GM23338 (cell line): ENCODE measurements around the gene LMNTD2. TPM values are rescaled to one million over a fixed set of nuclear protein-coding genes. Genes with fewer than 3 reads are reported as not detected.

Experiments used
- ATAC-seq: fragments of 200-7000 bp; cut with Tn5 transposase; 3 replicates; pipeline ENCODE4 v1.9.1; 2020
- DNase-seq: peaks from one replicate; pipeline ENCODE4 v3.0.0-alpha.2; 2015; ENCODE audit warnings: low spot score
- H2AFZ ChIP-seq: fragments of 200-600 bp; sonication (generic); 2 replicates; pipeline ENCODE4 v1.8.0; 2016; ENCODE audit warnings: antibody characterized with exemption, mild to moderate bottlenecking, moderate library complexity
- H3F3A ChIP-seq: fragments of 200-600 bp; sonication (generic); replicated peaks from 2 replicates; pipeline ENCODE4 v1.8.0; 2017; ENCODE audit warnings: antibody characterized with exemption, mixed run types, low read depth
- H3K27ac ChIP-seq: fragments of 200-600 bp; sonication (generic); 2 replicates; pipeline ENCODE4 v1.6.1; 2016; ENCODE audit warnings: low read depth
- H3K27me3 ChIP-seq: fragments of 200-600 bp; sonication (generic); 2 replicates; pipeline ENCODE4 v1.8.0; 2016; ENCODE audit warnings: mild to moderate bottlenecking, mixed run types, moderate library complexity; ENCODE audit not compliant: insufficient read depth
- H3K36me3 ChIP-seq: fragments of 200-600 bp; sonication (generic); 2 replicates; pipeline ENCODE4 v1.8.0; 2016; ENCODE audit warnings: mild to moderate bottlenecking; ENCODE audit not compliant: insufficient read depth
- H3K4me1 ChIP-seq: fragments of 200-600 bp; sonication (generic); 2 replicates; pipeline ENCODE4 v1.8.0; 2016; ENCODE audit warnings: mild to moderate bottlenecking, moderate library complexity; ENCODE audit not compliant: insufficient read depth
- H3K4me2 ChIP-seq: fragments of 200-600 bp; sonication (generic); 2 replicates; pipeline ENCODE4 v1.7.1; 2017; ENCODE audit warnings: mixed run types
- H3K4me3 ChIP-seq: fragments of 200-600 bp; sonication (generic); 2 replicates; pipeline ENCODE4 v1.6.1; 2016; ENCODE audit warnings: mixed run types
- H3K79me2 ChIP-seq: fragments of 200-600 bp; sonication (generic); replicated peaks from 2 replicates; pipeline ENCODE4 v1.8.0; 2017; ENCODE audit warnings: mild to moderate bottlenecking; ENCODE audit not compliant: insufficient read depth
- H3K9me2 ChIP-seq: fragments of 200-600 bp; sonication (generic); 2 replicates; pipeline ENCODE4 v1.8.0; 2017; ENCODE audit not compliant: insufficient read depth
- H4K20me1 ChIP-seq: fragments of 200-600 bp; sonication (generic); replicated peaks from 2 replicates; pipeline ENCODE4 v1.8.0; 2017; ENCODE audit warnings: mild to moderate bottlenecking; ENCODE audit not compliant: insufficient read depth
- H3K27ac Mint-ChIP-seq: 2 replicates; pipeline ENCODE4 v1.8.0; 2020; ENCODE audit warnings: inconsistent platforms, mild to moderate bottlenecking, moderate library complexity, mixed read lengths
- H3K27me3 Mint-ChIP-seq: 3 replicates; pipeline ENCODE4 v1.8.0; 2022; ENCODE audit warnings: low read depth, mild to moderate bottlenecking, moderate library complexity, mixed read lengths, inconsistent platforms; ENCODE audit not compliant: insufficient read depth, poor library complexity
- H3K36me3 Mint-ChIP-seq: 3 replicates; pipeline ENCODE4 v1.8.0; 2021; ENCODE audit warnings: low read depth, mild to moderate bottlenecking, inconsistent platforms, moderate library complexity, mixed read lengths
- H3K4me1 Mint-ChIP-seq: 3 replicates; pipeline ENCODE4 v1.8.0; 2020; ENCODE audit warnings: mild to moderate bottlenecking, inconsistent platforms, mixed read lengths
- H3K4me3 Mint-ChIP-seq: 3 replicates; pipeline ENCODE4 v1.8.0; 2021; ENCODE audit warnings: moderate library complexity, mild to moderate bottlenecking, inconsistent platforms, mixed read lengths
- H3K9me3 Mint-ChIP-seq: 3 replicates; pipeline ENCODE4 v1.8.0; 2020; ENCODE audit warnings: moderate library complexity, mild to moderate bottlenecking, inconsistent platforms, mixed read lengths
- CREB1 ChIP-seq: fragments of 250-450 bp; sonication (Bioruptor Pico); IDR thresholded peaks from 2 replicates; pipeline ENCODE4 v1.5.0; 2020; ENCODE audit warnings: low read depth, mild to moderate bottlenecking, moderate library complexity
- EZH2 ChIP-seq: fragments of 200-600 bp; sonication (generic); IDR thresholded peaks from one replicate; pipeline ENCODE4 v1.8.0; 2017; ENCODE audit warnings: antibody characterized with exemption, mild to moderate bottlenecking, low read depth; ENCODE audit not compliant: unreplicated experiment
- EZH2phosphoT487 ChIP-seq: fragments of 200-600 bp; sonication (generic); IDR thresholded peaks from one replicate; pipeline ENCODE4 v1.8.1; 2018; ENCODE audit warnings: antibody characterized with exemption; ENCODE audit not compliant: unreplicated experiment
- JUNB ChIP-seq: IDR thresholded peaks from one replicate; pipeline ENCODE4 v1.6.1; 2016; ENCODE audit warnings: antibody characterized with exemption; ENCODE audit not compliant: unreplicated experiment
- NANOG ChIP-seq: IDR thresholded peaks from 2 replicates; pipeline ENCODE4 v1.6.1; 2016; ENCODE audit warnings: antibody characterized with exemption, borderline replicate concordance
- POLR2AphosphoS5 ChIP-seq: IDR thresholded peaks from 2 replicates; pipeline ENCODE4 v1.6.1; 2016; ENCODE audit warnings: antibody characterized with exemption, low read depth
- REST ChIP-seq: IDR thresholded peaks from one replicate; pipeline ENCODE4 v1.6.1; 2018; ENCODE audit warnings: antibody characterized with exemption; ENCODE audit not compliant: unreplicated experiment
- STAT1 ChIP-seq: IDR thresholded peaks from one replicate; pipeline ENCODE4 v1.6.1; 2016; ENCODE audit warnings: antibody characterized with exemption; ENCODE audit not compliant: unreplicated experiment
- ZNF114 ChIP-seq: fragments of 250-450 bp; sonication (Bioruptor Pico); IDR thresholded peaks from 2 replicates; pipeline ENCODE4 v1.5.0; 2020; ENCODE audit warnings: mild to moderate bottlenecking, moderate library complexity
- polyA plus RNA-seq: library from polyadenylated mRNA; unstranded; fragments of >200 nt; fragmentation: Nextera tagmentation; extraction: Ambion mirVana; gene quantifications from 2 replicates; pipeline ENCODE4 v1.2.1, GENCODE V29; 2016
- total RNA-seq: library from RNA; depleted of rRNA; stranded (reverse); fragments of >200 nt; shearing (Covaris generic); gene quantifications from 2 replicates; pipeline ENCODE4 v1.2.3, GENCODE V29; 2014
- TF ChIP-seq, protein P1 (sequence below): IDR thresholded peaks from 2 replicates; pipeline ENCODE4 v1.6.1; 2016; ENCODE audit warnings: antibody characterized with exemption
- TF ChIP-seq, protein P2 (sequence below), 2 experiments: fragments of 200-600 bp in 1 of 2; sonication (generic) in 1 of 2; conservative IDR thresholded peaks; 2 replicates each; pipeline versions ENCODE4 v1.5.1 to v1.6.1; 2016 to 2017; ENCODE audit warnings: antibody characterized with exemption in 2 of 2, low read depth in 2 of 2, mild to moderate bottlenecking in 2 of 2, moderate library complexity in 1 of 2

LMNTD2 gene
- total and polyA plus RNA-seq, 2 experiments from 2014 or later = 1.3 to 2.1 TPM

GRCh38 chr11:581752-582151 is 21.2 kb upstream of the LMNTD2 start:
- no peak overlapping the region for H3K4me3 Mint-ChIP-seq
- H3K4me1 ChIP-seq = peaks cover 10% of the 10 kb centered on the region
- H3K27me3 Mint-ChIP-seq = peaks cover 9% of the 10 kb centered on the region
- no peak overlapping the region for H3K27ac Mint-ChIP-seq
- H3K36me3 Mint-ChIP-seq = peaks cover 24% of the 10 kb centered on the region
- peaks cover 37% of the 10 kb centered on the region for H4K20me1 ChIP-seq
- TF ChIP-seq CREB1 (CRISPR knock-in tag) = no peak
- no peak for TF ChIP-seq POLR2AphosphoS5
- TF ChIP-seq ZNF114 (CRISPR knock-in tag) = no peak
- no peak for TF ChIP-seq JUNB
- H2AFZ ChIP-seq = no peak overlapping the region
- H3K9me2 ChIP-seq = no peaks in the 10 kb centered on the region
- peaks cover 71% of the 10 kb centered on the region for H3K79me2 ChIP-seq
- H3K9me3 Mint-ChIP-seq = no peaks in the 10 kb centered on the region; the same call in 2 of the 3 replicates
- H3K27ac ChIP-seq = no peak overlapping the region
- no peak overlapping the region for H3K4me3 ChIP-seq
- peaks cover 13% of the 10 kb centered on the region for H3K4me1 Mint-ChIP-seq
- H3F3A ChIP-seq = peaks cover 11% of the 10 kb centered on the region; the same call in 1 of the 2 replicates
- DNase-seq = no peak
- H3K4me2 ChIP-seq = no peak overlapping the region
- peaks cover 10% of the 10 kb centered on the region; the same call in 1 of the 2 replicates for H3K36me3 ChIP-seq
- no peaks in the 10 kb centered on the region for H3K27me3 ChIP-seq
- ATAC-seq = no peak

DNA sequence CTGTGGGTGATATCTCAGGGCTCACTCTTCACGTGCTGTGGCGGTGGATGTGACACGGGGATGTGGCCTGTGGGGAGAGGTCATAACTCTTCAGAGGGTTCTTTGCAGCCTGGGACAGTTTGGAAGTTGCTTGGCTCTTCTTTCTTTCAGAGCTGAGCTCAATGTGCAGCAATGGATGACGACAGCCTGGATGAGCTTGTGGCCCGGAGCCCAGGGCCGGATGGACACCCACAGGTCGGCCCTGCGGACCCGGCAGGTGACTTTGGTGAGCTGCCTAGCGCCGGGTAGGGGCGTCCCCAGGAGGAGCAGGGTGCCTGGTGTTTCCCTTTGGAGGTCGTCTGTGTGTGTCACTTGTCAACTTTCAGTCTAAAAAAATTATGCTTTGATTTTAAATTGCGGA is 20.8 kb upstream of the LMNTD2 start:
- H2AFZ ChIP-seq = no peak overlapping the region
- no peaks in the 10 kb centered on the region for H3K27me3 ChIP-seq
- TF ChIP-seq, protein P1, sequence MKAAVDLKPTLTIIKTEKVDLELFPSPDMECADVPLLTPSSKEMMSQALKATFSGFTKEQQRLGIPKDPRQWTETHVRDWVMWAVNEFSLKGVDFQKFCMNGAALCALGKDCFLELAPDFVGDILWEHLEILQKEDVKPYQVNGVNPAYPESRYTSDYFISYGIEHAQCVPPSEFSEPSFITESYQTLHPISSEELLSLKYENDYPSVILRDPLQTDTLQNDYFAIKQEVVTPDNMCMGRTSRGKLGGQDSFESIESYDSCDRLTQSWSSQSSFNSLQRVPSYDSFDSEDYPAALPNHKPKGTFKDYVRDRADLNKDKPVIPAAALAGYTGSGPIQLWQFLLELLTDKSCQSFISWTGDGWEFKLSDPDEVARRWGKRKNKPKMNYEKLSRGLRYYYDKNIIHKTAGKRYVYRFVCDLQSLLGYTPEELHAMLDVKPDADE = no peak
- TF ChIP-seq STAT1 (no peak), EZH2 (no peak), REST (no peak), NANOG (no peak), POLR2AphosphoS5 (no peak), JUNB (no peak), EZH2phosphoT487 (no peak), CREB1 (CRISPR knock-in tag) (no peak)
- TF ChIP-seq, protein P2, sequence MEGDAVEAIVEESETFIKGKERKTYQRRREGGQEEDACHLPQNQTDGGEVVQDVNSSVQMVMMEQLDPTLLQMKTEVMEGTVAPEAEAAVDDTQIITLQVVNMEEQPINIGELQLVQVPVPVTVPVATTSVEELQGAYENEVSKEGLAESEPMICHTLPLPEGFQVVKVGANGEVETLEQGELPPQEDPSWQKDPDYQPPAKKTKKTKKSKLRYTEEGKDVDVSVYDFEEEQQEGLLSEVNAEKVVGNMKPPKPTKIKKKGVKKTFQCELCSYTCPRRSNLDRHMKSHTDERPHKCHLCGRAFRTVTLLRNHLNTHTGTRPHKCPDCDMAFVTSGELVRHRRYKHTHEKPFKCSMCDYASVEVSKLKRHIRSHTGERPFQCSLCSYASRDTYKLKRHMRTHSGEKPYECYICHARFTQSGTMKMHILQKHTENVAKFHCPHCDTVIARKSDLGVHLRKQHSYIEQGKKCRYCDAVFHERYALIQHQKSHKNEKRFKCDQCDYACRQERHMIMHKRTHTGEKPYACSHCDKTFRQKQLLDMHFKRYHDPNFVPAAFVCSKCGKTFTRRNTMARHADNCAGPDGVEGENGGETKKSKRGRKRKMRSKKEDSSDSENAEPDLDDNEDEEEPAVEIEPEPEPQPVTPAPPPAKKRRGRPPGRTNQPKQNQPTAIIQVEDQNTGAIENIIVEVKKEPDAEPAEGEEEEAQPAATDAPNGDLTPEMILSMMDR (conservative IDR thresholded peaks at IDR 0.05; ENCODE audit: low read depth in 2 of 2) = no peak
- peaks cover 11% of the 10 kb centered on the region; the same call in 1 of the 2 replicates for H3F3A ChIP-seq
- Mint-ChIP-seq H3K4me3 (no peak overlapping the region; the same call in 2 of the 3 replicates), H3K27me3 (peaks cover 9% of the 10 kb centered on the region), H3K27ac (no peak overlapping the region), H3K9me3 (no peaks in the 10 kb centered on the region; the same call in 2 of the 3 replicates), H3K4me1 (peaks cover 13% of the 10 kb centered on the region), H3K36me3 (peaks cover 22% of the 10 kb centered on the region)
- DNase-seq (no peak), ATAC-seq (no peak)
- H3K36me3 ChIP-seq = peaks cover 10% of the 10 kb centered on the region; the same call in 1 of the 2 replicates
- peaks cover 35% of the 10 kb centered on the region for H4K20me1 ChIP-seq
- H3K27ac ChIP-seq = no peak overlapping the region
- H3K4me3 ChIP-seq = no peak overlapping the region
- peaks cover 10% of the 10 kb centered on the region for H3K4me1 ChIP-seq
- no peak overlapping the region for H3K4me2 ChIP-seq
- H3K9me2 ChIP-seq = no peaks in the 10 kb centered on the region
- peaks cover 72% of the 10 kb centered on the region for H3K79me2 ChIP-seq
